ENCODE data around the gene B4GALT5. TPM values are rescaled to one million over a fixed set of nuclear protein-coding genes. Genes with fewer than 3 reads are reported as not detected.
A peak's percentile ranks its signal among the peaks of the same experiment; 100 is the strongest.
"Not testable (repeated sequence)": the region's sequence is repeated elsewhere in the genome, so short reads cannot be mapped to it uniquely, and the experiment has no call there.

The B4GALT5 gene, protein sequence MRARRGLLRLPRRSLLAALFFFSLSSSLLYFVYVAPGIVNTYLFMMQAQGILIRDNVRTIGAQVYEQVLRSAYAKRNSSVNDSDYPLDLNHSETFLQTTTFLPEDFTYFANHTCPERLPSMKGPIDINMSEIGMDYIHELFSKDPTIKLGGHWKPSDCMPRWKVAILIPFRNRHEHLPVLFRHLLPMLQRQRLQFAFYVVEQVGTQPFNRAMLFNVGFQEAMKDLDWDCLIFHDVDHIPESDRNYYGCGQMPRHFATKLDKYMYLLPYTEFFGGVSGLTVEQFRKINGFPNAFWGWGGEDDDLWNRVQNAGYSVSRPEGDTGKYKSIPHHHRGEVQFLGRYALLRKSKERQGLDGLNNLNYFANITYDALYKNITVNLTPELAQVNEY
- 10 to 100 TPM; 43.9 to 49.4 (median 47.7) TPM for polyA plus RNA-seq (ENCODE audit: insufficient read length in 4 of 4)

DNA sequence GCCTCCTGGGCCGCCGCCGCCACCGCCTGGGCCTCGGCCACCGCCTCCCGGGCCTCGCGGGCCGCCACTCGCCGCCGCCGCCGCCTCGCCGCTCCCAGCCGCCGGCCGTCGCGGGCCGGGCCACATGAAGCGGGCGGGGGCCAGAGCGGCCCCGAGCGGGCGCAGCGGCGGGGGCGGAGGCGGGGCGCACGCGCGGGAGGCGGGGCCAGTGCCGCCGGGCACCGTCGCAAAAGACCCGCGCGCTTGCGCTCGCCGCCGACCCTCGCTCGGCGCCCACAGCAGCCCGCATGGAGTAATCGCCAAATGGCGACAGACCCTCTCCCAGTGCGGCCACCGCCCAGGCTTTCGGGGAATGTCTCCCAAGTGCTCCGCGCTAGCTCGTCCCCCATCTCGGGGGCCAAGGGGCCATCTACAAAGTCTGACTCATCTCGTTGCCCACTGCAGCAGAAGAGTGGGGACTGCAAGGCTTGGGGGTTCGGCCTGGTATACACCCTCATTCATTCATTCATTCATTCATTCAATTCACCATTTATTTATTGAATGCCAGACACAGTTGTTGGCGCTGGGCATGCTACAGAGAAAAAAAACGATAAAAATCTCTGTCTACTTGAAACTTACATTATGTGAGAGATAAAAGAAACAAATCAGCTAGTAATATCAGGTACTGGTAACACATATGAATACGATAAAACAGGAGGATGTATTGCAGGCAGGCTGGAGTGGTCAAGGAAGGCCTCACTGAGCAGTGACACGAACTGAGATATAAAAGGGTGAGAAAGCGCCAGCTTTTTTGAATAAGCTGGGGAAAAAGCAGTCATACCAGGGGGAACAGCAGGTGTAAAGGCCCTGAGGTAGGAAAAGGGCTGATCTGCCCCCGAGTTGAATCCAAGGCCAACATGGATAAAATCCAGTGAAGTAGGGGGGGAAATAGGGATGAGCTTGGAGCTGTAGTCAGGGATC is at the start of gene B4GALT5:
Gene B4GALT5, minus strand, starts transcription at position 126 of the 960 bp plus-strand sequence. CDS start 188 bp downstream, outside the sequence.
- peak in 3 of 4 donors; percentile 66 to 73 (median 71) for DNase-seq (ENCODE audit: low read depth in 4 of 4, low spot score in 2 of 4)

- no peak for DNase-seq (ENCODE audit: low read depth in 4 of 4, low spot score in 2 of 4)
These were observed 49.5 kb upstream of the B4GALT5 start for GRCh38 chr20:49762940-49763766.

- not testable (repeated sequence) for DNase-seq (ENCODE audit: low read depth in 4 of 4, low spot score in 2 of 4)
These were observed 48.2 kb upstream of the B4GALT5 start for GRCh38 chr20:49761888-49762287.

- DNase-seq (ENCODE audit: low read depth in 4 of 4, low spot score in 2 of 4), result no peak
These were observed 45.7 kb upstream of the B4GALT5 start for GRCh38 chr20:49759266-49759950.

DNA sequence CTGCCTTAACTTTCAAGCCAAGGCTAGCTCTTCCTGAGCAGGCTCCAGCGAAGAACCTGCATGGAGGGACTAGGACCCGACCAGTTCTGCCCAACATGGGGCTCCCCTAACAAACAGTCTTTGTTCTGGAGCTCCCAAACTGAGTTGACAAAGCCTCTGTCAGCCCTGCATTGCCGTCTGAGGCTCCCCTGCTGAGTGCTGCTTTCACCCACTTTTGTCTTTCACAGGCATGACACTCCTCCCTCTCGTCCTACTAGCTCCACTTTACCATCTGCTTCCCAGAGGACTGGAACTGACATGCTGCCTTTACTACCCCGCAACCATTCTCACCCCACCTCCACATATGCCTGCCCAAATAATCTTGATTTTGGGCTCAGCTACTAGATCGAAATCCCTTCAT is 45.1 kb upstream of the B4GALT5 start:
- DNase-seq (ENCODE audit: low read depth in 4 of 4, low spot score in 2 of 4), result no peak

DNA sequence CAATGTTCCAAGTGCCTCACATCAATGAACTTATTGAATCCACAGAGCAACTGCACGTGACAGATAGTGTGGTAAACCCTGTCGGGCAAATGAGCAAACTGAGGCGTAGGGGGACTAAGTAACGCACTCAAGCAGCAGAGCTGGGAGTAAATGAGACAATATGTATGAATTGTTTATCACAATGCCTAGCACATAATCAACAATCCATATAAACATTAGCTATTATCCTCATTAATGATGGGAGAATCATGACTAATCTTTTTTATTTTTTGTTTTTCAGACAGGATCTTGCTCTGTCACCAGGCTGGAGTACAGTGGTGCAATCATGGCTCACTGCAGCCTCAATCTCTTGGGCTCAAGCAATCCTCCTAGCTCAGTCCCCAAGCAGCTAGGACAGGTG is 43.9 kb upstream of the B4GALT5 start:
- no peak for DNase-seq (ENCODE audit: low read depth in 4 of 4, low spot score in 2 of 4)

DNA sequence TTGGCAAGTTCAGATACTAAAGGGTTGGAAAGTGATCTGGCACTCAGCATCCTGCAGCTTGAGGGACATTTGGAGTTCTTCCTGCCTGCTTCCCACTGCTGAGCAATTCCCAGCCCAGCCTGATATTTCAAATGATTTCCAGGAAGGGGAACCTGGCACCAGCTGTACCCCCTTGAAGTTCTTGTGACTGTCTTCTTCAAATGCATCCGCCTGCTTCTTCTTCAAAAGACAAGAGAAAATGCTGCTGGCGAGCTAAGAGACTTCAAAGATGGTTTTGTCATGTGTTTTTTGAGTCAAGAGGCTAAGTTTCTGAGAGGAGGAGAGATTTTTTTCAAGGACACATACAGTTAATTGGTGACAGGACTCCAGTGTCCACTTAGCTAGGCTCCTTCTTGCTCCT is 42.6 kb upstream of the B4GALT5 start:
- DNase-seq (ENCODE audit: low read depth in 4 of 4, low spot score in 2 of 4), result no peak

DNA sequence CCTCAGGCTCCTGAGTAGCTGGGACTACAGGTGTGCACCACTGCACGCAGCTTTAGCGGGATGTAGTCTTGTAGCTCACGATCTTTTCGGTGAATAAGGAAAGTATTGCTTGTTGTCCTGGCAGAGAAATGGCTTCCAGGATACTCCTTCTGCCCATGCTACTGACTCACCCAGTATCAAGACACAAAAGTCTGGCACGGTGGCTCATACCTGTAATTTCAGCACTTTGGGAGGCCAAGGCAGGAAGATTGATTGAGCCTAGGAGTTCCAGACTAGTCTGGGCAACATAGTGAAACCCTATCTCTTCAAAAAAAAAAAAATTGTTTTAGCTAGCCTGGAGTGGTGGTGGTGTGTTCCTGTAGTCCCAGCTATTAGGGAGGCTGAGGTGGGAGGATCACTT is 40.9 kb upstream of the B4GALT5 start:
- no peak for DNase-seq (ENCODE audit: low read depth in 4 of 4, low spot score in 2 of 4)

DNA sequence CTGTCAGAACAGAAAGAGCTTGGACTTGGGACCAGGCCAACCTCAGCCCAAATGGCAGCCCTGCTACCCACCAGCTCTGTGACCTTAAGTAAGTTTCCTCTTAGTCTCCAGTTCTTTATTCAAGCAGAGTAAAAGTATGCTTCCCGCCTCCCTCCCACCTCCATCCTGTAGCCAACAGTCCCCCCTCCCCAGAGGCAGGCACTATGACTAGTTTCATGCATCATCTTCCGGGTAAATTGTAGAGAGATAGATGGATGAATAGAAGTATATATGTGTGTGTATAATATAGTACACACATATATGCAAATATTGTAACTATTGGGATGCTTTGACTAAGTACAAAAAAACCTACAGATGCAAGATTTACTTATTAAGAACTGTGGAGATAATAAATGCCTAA is 39.5 kb upstream of the B4GALT5 start:
- DNase-seq (ENCODE audit: low read depth in 4 of 4, low spot score in 2 of 4), result no peak

DNA sequence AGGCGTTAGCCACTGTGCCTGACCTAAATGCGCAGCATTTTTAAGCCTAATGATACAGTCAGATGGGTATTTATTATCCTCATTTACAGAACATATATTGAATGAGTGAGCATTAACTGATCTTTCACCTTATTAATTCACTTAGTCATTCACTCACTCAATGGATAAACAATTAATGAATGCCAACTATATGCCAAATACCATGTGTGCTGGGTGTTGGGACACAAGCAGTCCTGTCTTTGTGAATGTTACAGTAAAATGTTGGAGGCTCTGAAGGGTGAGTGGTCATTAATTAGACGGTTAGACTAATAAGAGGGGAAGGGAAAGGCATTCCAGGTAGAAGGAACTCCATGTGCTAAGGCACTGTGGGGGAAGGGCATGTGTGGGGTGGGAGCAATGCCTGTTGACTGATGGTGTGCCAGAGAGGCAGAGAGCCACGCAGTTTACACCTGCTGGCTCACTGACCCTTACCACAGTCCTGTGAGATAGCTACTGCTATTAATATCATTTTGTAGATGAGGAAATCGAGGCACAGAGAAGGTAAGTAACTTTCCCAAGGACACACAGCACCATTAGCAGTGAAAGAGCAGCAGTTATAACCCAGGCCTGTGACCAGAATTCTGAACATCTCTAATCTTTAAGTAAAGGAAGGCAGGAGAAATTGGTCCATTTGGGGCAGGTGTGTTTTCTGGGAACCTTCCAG is 38.7 kb upstream of the B4GALT5 start:
- DNase-seq (ENCODE audit: low read depth in 4 of 4, low spot score in 2 of 4), result no peak

DNA sequence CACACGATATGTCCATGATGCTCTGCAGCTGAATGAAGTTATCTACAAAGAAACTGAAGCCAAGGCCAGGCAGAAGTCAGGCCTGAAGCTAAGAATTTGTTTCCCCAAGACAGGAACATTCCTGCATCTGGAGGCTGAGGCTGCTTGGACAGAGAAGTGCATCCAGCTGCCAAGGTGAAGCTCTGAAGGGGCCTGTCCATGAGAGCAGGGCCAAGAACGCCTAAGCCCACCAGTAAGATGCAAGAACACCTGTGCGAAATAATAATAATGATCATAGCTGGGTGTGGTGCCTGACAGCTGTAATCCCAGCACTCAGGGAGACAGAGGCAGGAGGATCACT is 37.7 kb upstream of the B4GALT5 start:
- DNase-seq (ENCODE audit: low read depth in 4 of 4, low spot score in 2 of 4), result no peak

DNA sequence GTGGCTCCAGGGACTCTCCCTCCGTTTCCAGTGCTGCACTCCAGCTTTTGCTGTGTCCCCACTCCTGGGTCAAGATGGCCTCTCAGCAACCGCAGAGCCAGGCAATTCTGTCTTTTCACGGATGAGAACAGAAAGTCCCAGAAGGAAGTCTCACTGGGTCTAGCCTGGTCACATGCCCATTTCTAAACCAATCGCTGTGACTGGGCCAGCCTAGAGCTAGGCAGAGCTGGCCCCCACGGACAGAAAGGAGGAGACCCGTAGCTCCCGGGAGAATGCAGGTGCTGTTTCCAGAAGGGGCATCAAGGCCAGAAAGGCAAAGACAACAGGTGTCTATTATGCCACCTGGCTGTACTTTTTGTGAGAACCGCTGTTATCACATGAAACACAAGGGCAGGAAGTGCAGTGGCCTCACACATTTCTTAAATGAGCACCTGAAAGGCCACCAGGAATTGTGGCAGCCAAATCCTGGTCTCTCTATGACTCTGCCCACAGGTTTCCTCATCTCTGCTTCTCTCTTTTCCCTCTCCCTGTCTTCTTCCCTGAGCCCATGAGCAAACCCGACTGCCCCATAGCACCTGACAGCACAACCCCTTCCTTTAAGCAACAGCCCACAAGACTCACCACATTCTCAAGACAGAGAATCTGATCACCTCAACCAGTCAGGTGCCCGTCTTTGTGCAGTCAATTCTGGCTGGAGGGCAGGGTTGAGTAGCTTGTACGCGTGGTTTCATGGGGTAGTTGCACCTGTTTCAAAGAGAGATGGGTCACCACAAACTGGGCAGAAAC is 37.1 kb upstream of the B4GALT5 start:
- DNase-seq (ENCODE audit: low read depth in 4 of 4, low spot score in 2 of 4), result no peak

GRCh38 chr20:49749625-49750024 is 35.9 kb upstream of the B4GALT5 start:
- no peak for DNase-seq (ENCODE audit: low read depth in 4 of 4, low spot score in 2 of 4)

DNA sequence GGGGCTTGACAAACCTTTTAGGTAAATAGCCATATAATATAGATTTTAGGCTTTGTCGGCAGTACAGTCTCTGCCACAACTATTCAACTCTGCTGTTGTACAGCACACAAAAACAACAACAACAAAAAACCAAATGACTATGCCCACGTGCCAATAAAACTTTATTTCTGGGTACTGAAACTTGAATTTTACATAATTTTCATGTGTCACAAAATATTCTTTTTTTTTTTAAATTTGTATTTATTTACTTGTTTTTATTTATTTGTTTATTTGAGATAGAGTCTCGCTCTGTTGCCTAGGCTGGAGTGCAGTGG is 34.8 kb upstream of the B4GALT5 start:
- DNase-seq (ENCODE audit: low read depth in 4 of 4, low spot score in 2 of 4), result no peak

- no peak for DNase-seq (ENCODE audit: low read depth in 4 of 4, low spot score in 2 of 4)
These were observed 34.2 kb upstream of the B4GALT5 start for GRCh38 chr20:49747707-49748524.

GRCh38 chr20:49742948-49743347 is 29.3 kb upstream of the B4GALT5 start:
- no peak for DNase-seq (ENCODE audit: low read depth in 4 of 4, low spot score in 2 of 4)

DNA sequence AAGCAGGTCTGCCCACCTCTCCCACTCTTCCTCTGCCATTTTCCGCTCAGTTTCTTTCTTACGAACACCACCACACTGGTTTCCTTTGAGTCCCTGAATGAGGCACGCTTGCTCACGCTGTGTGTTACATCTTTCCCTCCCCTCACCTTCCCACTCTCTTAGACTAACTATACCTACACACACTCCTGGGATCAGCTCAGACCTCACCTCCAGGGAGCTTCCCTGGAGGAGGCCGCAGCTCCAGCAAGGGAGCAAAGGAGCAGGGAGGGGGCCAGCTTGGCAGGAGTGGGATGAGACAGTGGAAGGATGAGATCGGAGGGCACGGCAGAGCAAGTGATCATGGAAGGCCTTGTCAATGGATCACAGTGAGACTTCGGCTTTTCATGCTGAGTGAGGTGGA is 28.3 kb upstream of the B4GALT5 start:
- no peak for DNase-seq (ENCODE audit: low read depth in 4 of 4, low spot score in 2 of 4)

GRCh38 chr20:49740807-49741206 is 27.1 kb upstream of the B4GALT5 start:
- no peak for DNase-seq (ENCODE audit: low read depth in 4 of 4, low spot score in 2 of 4)
